ENCODE results near the gene SMAD4.

The SMAD4 gene

DNA sequence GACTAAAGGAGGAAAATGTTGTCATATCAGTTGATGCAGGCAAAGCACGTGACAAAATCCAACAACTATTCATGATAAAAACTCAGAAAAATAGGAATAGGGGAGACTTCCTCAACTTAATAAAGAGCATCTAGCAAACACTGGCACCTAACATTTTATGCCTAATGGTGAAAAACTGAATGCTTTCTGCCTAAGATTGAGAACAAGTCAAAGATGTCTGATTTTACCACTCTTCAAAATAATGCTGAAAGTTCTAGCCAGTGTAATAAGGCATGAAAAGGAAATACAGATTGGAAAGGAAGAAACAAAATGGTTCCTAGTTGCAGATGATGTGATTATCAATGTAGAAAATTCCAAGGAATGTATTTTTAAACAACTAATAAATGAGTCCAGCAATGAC, 58.4 kb downstream of the SMAD4 start:
- H3K4me3 ChIP-seq (ENCODE audit: low read length, poor library complexity, severe bottlenecking), result no peak overlapping the region
- no peak overlapping the region for H3K9ac ChIP-seq (ENCODE audit: low read depth, low read length, poor library complexity, severe bottlenecking)
- H3K36me3 ChIP-seq (ENCODE audit: insufficient read depth, low read length), result peaks cover 18% of the 10 kb centered on the region; the same call in 1 of the 2 replicates
- H3K9me2 ChIP-seq (replicated peaks; ENCODE audit: low read depth, low read length), result no peaks in the 10 kb centered on the region
- no peak overlapping the region for H2AFZ ChIP-seq (ENCODE audit: low read length)
- H3K4me1 ChIP-seq (ENCODE audit: insufficient read depth, low read length, poor library complexity, severe bottlenecking), result no peaks in the 10 kb centered on the region
- H3K27me3 ChIP-seq (ENCODE audit: insufficient read depth, low read length, poor library complexity, severe bottlenecking), result no peaks in the 10 kb centered on the region
- TF ChIP-seq, protein P1, sequence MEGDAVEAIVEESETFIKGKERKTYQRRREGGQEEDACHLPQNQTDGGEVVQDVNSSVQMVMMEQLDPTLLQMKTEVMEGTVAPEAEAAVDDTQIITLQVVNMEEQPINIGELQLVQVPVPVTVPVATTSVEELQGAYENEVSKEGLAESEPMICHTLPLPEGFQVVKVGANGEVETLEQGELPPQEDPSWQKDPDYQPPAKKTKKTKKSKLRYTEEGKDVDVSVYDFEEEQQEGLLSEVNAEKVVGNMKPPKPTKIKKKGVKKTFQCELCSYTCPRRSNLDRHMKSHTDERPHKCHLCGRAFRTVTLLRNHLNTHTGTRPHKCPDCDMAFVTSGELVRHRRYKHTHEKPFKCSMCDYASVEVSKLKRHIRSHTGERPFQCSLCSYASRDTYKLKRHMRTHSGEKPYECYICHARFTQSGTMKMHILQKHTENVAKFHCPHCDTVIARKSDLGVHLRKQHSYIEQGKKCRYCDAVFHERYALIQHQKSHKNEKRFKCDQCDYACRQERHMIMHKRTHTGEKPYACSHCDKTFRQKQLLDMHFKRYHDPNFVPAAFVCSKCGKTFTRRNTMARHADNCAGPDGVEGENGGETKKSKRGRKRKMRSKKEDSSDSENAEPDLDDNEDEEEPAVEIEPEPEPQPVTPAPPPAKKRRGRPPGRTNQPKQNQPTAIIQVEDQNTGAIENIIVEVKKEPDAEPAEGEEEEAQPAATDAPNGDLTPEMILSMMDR (conservative IDR thresholded peaks at IDR 0.05; ENCODE audit: low read length), result no peak
- no peak for TF ChIP-seq EZH2phosphoT487 (IDR thresholded peaks at IDR 0.05; ENCODE audit: borderline replicate concordance)
- H4K20me1 ChIP-seq (ENCODE audit: insufficient read depth, low read length, poor library complexity, severe bottlenecking), result no peaks in the 10 kb centered on the region
- H3K9me3 ChIP-seq (ENCODE audit: insufficient read depth, low read depth, low read length), result peaks cover 9% of the 10 kb centered on the region
- H3K79me2 ChIP-seq (ENCODE audit: insufficient read depth, low read length), result no peaks in the 10 kb centered on the region
- H3K4me2 ChIP-seq (ENCODE audit: low read depth, low read length, poor library complexity, severe bottlenecking), result no peak overlapping the region
- H3F3A ChIP-seq (ENCODE audit: low read depth), result no peaks in the 10 kb centered on the region

- Histone ChIP-seq H3K4me1 (ENCODE audit: insufficient read depth, low read length, poor library complexity, severe bottlenecking) (no peaks in the 10 kb centered on the region), H3K9me2 (replicated peaks; ENCODE audit: low read depth, low read length) (no peaks in the 10 kb centered on the region), H3K36me3 (ENCODE audit: insufficient read depth, low read length) (peaks cover 7% of the 10 kb centered on the region; the same call in 1 of the 2 replicates), H3K27me3 (ENCODE audit: insufficient read depth, low read length, poor library complexity, severe bottlenecking) (no peaks in the 10 kb centered on the region), H3K9ac (ENCODE audit: low read depth, low read length, poor library complexity, severe bottlenecking) (no peak overlapping the region), H3K4me3 (ENCODE audit: low read length, poor library complexity, severe bottlenecking) (no peak overlapping the region), H3K9me3 (ENCODE audit: insufficient read depth, low read depth, low read length) (peaks cover 9% of the 10 kb centered on the region), H3K79me2 (ENCODE audit: insufficient read depth, low read length) (no peaks in the 10 kb centered on the region), H3F3A (ENCODE audit: low read depth) (no peaks in the 10 kb centered on the region), H2AFZ (ENCODE audit: low read length) (no peak overlapping the region), H3K4me2 (ENCODE audit: low read depth, low read length, poor library complexity, severe bottlenecking) (no peak overlapping the region), H4K20me1 (ENCODE audit: insufficient read depth, low read length, poor library complexity, severe bottlenecking) (no peaks in the 10 kb centered on the region)
- no peak for TF ChIP-seq EZH2phosphoT487 (IDR thresholded peaks at IDR 0.05; ENCODE audit: borderline replicate concordance)
- TF ChIP-seq, protein P1 (conservative IDR thresholded peaks at IDR 0.05; ENCODE audit: low read length), result no peak
Observed at GRCh38 chr18:51089691-51090090, 59.7 kb downstream of the SMAD4 start.

GRCh38 chr18:51091270-51091669, 61.3 kb downstream of the SMAD4 start:
- Histone ChIP-seq H4K20me1 (ENCODE audit: insufficient read depth, low read length, poor library complexity, severe bottlenecking) (no peaks in the 10 kb centered on the region), H3K79me2 (ENCODE audit: insufficient read depth, low read length) (no peaks in the 10 kb centered on the region), H3F3A (ENCODE audit: low read depth) (no peaks in the 10 kb centered on the region), H3K4me1 (ENCODE audit: insufficient read depth, low read length, poor library complexity, severe bottlenecking) (no peaks in the 10 kb centered on the region), H3K4me3 (ENCODE audit: low read length, poor library complexity, severe bottlenecking) (no peak overlapping the region), H3K9me2 (replicated peaks; ENCODE audit: low read depth, low read length) (no peaks in the 10 kb centered on the region), H3K4me2 (ENCODE audit: low read depth, low read length, poor library complexity, severe bottlenecking) (no peak overlapping the region), H3K36me3 (ENCODE audit: insufficient read depth, low read length) (no peaks in the 10 kb centered on the region), H3K9me3 (ENCODE audit: insufficient read depth, low read depth, low read length) (peaks cover 9% of the 10 kb centered on the region), H3K27me3 (ENCODE audit: insufficient read depth, low read length, poor library complexity, severe bottlenecking) (no peaks in the 10 kb centered on the region), H2AFZ (ENCODE audit: low read length) (no peak overlapping the region), H3K9ac (ENCODE audit: low read depth, low read length, poor library complexity, severe bottlenecking) (no peak overlapping the region)
- TF ChIP-seq, protein P1 (conservative IDR thresholded peaks at IDR 0.05; ENCODE audit: low read length), result no peak
